Ovary (tissue), 3 donors: ENCODE results near the gene BIN1.

Experiments
- EP300 ChIP-seq: sonication (generic); formaldehyde crosslinking; IDR thresholded peaks from one replicate; pipeline ENCODE4 v1.6.1; 2017; ENCODE audit warnings: antibody characterized with exemption
- POLR2A ChIP-seq: fragments of 450-650 bp; IDR thresholded peaks from one replicate; pipeline ENCODE4 v1.6.1; 2017; ENCODE audit warnings: antibody characterized with exemption, mild to moderate bottlenecking, moderate library complexity
- TF ChIP-seq, protein P1 (sequence below), 3 donors: fragments of 450-650 bp in 2 of 3; fragments of 200-600 bp in 1 of 3; IDR thresholded peaks; one replicate each; pipeline versions ENCODE4 v1.5.1 to v1.8.0; 2016 to 2022; ENCODE audit warnings: antibody characterized with exemption in 3 of 3, mild to moderate bottlenecking in 1 of 3
- donor health status: DM: no; HTN: no; CAD: no.

DNA sequence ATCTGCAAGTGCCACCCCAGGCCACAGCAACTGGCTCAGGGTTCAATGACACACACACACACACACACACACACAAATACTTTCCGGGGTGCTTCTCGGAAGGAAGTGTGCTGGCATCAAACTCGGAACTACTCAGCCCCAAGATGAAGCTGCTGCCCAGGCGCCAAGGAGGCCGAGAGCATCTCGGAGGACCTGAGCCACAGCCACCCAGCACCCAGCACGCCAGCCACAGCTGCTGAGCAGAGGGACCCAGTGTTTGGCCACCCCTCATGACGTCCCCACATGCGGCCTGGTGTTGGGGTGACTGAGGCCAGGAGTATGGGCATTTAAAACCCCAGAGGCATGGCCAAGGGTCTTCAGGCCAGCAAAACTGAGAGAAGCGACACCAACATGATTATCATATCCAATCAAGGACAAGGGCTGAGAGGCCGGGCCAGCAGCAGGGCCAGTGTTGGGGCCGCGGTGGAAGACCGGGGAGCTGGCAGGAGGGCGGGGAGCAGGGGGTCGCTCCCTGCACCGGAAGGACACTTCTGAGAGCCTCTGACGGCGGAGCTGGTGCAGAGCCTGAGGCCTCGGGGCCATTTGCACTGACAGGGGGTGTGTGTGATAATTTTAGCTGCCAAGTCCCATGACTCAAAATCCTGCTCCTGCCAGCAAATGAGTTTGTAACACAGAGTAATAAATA, 61.8 kb downstream of the BIN1 start:
- TF ChIP-seq, protein P1, sequence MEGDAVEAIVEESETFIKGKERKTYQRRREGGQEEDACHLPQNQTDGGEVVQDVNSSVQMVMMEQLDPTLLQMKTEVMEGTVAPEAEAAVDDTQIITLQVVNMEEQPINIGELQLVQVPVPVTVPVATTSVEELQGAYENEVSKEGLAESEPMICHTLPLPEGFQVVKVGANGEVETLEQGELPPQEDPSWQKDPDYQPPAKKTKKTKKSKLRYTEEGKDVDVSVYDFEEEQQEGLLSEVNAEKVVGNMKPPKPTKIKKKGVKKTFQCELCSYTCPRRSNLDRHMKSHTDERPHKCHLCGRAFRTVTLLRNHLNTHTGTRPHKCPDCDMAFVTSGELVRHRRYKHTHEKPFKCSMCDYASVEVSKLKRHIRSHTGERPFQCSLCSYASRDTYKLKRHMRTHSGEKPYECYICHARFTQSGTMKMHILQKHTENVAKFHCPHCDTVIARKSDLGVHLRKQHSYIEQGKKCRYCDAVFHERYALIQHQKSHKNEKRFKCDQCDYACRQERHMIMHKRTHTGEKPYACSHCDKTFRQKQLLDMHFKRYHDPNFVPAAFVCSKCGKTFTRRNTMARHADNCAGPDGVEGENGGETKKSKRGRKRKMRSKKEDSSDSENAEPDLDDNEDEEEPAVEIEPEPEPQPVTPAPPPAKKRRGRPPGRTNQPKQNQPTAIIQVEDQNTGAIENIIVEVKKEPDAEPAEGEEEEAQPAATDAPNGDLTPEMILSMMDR (IDR thresholded peaks at IDR 0.05), result no peak
- TF ChIP-seq EP300 (no peak), POLR2A (no peak)
